Testis (tissue), 3 donors: Measurements from ENCODE around the gene CLEC16A. TPM values are rescaled to one million over a fixed set of nuclear protein-coding genes. Genes with fewer than 3 reads are reported as not detected.

Experiments used
- DNase-seq: peaks from one replicate; pipeline ENCODE4 v3.0.0-alpha.2; 2019
- H3K27ac ChIP-seq, 2 donors: fragments of 200-600 bp; sonication (generic); one replicate each; pipeline ENCODE4 v1.5.1; 2019
- H3K27me3 ChIP-seq: fragments of 200-600 bp; sonication (generic); one replicate; pipeline ENCODE4 v1.5.1; 2019
- H3K36me3 ChIP-seq: fragments of 200-600 bp; sonication (generic); one replicate; pipeline ENCODE4 v1.5.1; 2017; ENCODE audit warnings: low read depth; ENCODE audit errors: missing control alignments
- H3K4me1 ChIP-seq: fragments of 200-600 bp; sonication (generic); one replicate; pipeline ENCODE4 v1.5.1; 2019
- H3K4me3 ChIP-seq, 2 donors: fragments of 200-600 bp; sonication (generic); one replicate each; pipeline ENCODE4 v1.5.1; 2017 to 2019
- H3K9me3 ChIP-seq: fragments of 200-600 bp; sonication (generic); one replicate; pipeline ENCODE4 v1.5.1; 2017
- CTCF ChIP-seq, 3 experiments: fragments of 450-650 bp in 2 of 3; fragments of 200-600 bp in 1 of 3; sonication (generic) in 1 of 3; IDR thresholded peaks; one replicate each; pipeline ENCODE4 v1.5.1; 2016 to 2019; ENCODE audit warnings: antibody characterized with exemption in 3 of 3, mild to moderate bottlenecking in 2 of 3, moderate library complexity in 1 of 3
- POLR2A ChIP-seq: fragments of 450-650 bp; IDR thresholded peaks from one replicate; pipeline ENCODE4 v1.6.1; 2017; ENCODE audit warnings: antibody characterized with exemption, mild to moderate bottlenecking, moderate library complexity
- WGBS, 2 donors: methylation state at CpG; one replicate each; pipeline ENCODE4 v1.1.5; 2018; 5-methylcytosine and 5-hydroxymethylcytosine counted together
- intact Hi-C: fragments of 100-400 bp; cut with DNase I; formaldehyde crosslinking; loops from one replicate; pipeline ENCODE4 v1.15.1; 2023; ENCODE audit warnings: low total_unique reads
- polyA plus RNA-seq: library from polyadenylated mRNA; stranded (reverse); fragments of 350-450 nt; fragmentation: Illumina TruSeq; extraction: RNeasy Lipid Tissue Mini Kit (QIAGEN cat#74804); gene quantifications from one replicate; pipeline ENCODE4 v1.2.3, GENCODE V29; 2014; ENCODE audit warnings: low read depth, low replicate concordance; ENCODE audit not compliant: insufficient read depth
- total RNA-seq, 2 donors: library from RNA; depleted of rRNA; stranded (reverse); fragments of >200 nt; gene quantifications; one replicate each; pipeline ENCODE4 v1.2.3, GENCODE V29; 2016

Gene CLEC16A
- total and polyA plus RNA-seq, 3 donors from 2014 or later, result 93.9 to 126 (median 122) TPM

- no peak for DNase-seq
- WGBS, 2 donors, result 87 to 89% methylated on average over 11 to 12 of the region's 12 CpGs
- no peak overlapping the region for H3K27ac ChIP-seq
- H3K27me3 ChIP-seq, result no peaks in the 10 kb centered on the region
- TF ChIP-seq CTCF (IDR thresholded peaks at IDR 0.05) (no peak), POLR2A (no peak)
- no peaks in the 10 kb centered on the region for H3K4me1 ChIP-seq
- H3K36me3 ChIP-seq, result no peaks in the 10 kb centered on the region
- H3K4me3 ChIP-seq, result no peak overlapping the region
- intact Hi-C loops, result no loop called here
- no peaks in the 10 kb centered on the region for H3K9me3 ChIP-seq
Observed at GRCh38 chr16:11089504-11090124, 145.2 kb downstream of the CLEC16A start.

- Histone ChIP-seq H3K36me3 (no peaks in the 10 kb centered on the region), H3K9me3 (no peaks in the 10 kb centered on the region), H3K4me3 (no peak overlapping the region), H3K4me1 (no peaks in the 10 kb centered on the region), H3K27ac (no peak overlapping the region), H3K27me3 (no peaks in the 10 kb centered on the region)
- intact Hi-C loops, result no loop called here
- 94 to 97% methylated on average over 6 of the region's 6 CpGs for WGBS, 2 donors
- DNase-seq, result no peak
- TF ChIP-seq CTCF (IDR thresholded peaks at IDR 0.05) (no peak), POLR2A (no peak)
Observed at GRCh38 chr16:11090232-11090631, 145.9 kb downstream of the CLEC16A start.

GRCh38 chr16:11091021-11091785 is 146.8 kb downstream of the CLEC16A start:
- Histone ChIP-seq H3K4me3 (no peak overlapping the region), H3K9me3 (no peaks in the 10 kb centered on the region), H3K27me3 (no peaks in the 10 kb centered on the region), H3K36me3 (no peaks in the 10 kb centered on the region), H3K4me1 (no peaks in the 10 kb centered on the region), H3K27ac (no peak overlapping the region)
- DNase-seq, result no peak
- TF ChIP-seq POLR2A (no peak), CTCF (IDR thresholded peaks at IDR 0.05) (no peak)
- WGBS, 2 donors, result 90 to 92% methylated on average over 10 to 14 of the region's 14 CpGs
- intact Hi-C loops, result no loop called here

GRCh38 chr16:11092788-11093571 is 148.6 kb downstream of the CLEC16A start:
- TF ChIP-seq CTCF (IDR thresholded peaks at IDR 0.05) (no peak), POLR2A (no peak)
- Histone ChIP-seq H3K4me1 (no peaks in the 10 kb centered on the region), H3K9me3 (no peaks in the 10 kb centered on the region), H3K27me3 (no peaks in the 10 kb centered on the region), H3K4me3 (no peak overlapping the region), H3K36me3 (no peaks in the 10 kb centered on the region), H3K27ac (no peak overlapping the region)
- DNase-seq, result no peak
- 95% methylated on average over 9 to 12 of the region's 12 CpGs for WGBS, 2 donors
- intact Hi-C loops, result no loop called here
